ENCODE data around the gene C6orf132. TPM values are rescaled to one million over a fixed set of nuclear protein-coding genes. Genes with fewer than 3 reads are reported as not detected.
A peak's percentile ranks its signal among the peaks of the same experiment; 100 is the strongest.

C6orf132 gene
- polyA plus RNA-seq, 3 donors, result 5.0 to 5.8 (median 5.2) TPM

- DNase-seq, result no peak
Measured at GRCh38 chr6:42105156-42105648, 37.2 kb downstream of the C6orf132 start.

GRCh38 chr6:42104804-42105125, 37.7 kb downstream of the C6orf132 start:
- DNase-seq, result no peak

DNA sequence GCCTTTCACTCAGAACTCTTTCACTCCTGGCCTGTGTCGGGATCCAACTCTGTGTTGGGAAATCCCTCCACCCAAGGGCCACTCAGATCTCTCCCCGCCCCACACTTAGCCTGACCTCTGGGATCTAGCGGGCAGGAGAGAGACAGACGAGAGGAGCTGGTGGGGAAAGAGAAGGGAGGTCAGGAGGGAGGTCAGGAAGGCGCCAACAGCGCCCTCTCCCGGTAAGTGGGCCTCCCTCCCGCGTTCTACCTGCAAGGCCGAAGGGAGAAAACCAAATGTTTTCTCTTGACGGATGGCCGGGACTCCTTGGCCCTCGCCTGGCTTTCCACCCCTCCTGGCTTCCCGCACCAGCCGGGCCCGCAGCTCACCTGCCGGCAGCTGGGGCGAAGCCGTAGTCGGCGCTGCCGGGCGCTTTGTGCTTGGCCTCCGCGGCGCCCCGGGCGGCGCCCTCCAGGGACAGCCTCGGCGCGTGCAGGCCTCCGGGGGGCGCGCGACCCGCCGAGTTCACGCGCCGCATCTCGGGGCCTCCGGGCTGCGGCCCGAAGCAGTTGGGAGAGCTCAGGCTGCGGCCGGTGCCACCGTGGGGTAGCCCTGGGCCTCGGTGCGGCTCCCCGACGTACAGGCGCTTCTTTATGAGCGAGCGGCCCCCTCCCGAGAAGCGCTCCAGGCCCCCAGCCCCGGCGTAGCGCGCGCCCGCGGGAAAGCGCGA, 38.2 kb downstream of the C6orf132 start:
- DNase-seq, result peak; percentile 60

DNA sequence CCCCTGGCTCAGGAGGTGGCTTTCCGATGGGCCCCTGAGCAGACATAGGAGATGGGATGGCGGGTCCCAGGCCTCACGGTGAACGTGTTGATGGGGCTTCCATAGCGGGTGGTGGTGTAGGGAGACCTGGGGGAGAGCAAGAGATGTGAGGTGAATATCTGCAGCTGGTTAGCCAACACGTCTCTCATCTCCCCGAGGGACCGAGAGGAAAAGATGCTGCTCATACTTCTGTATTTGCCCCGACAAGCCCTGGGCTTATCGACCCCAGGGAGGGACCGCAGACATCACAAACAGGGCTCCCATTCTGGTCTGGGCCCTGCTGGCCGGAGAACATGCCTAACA, 38.7 kb downstream of the C6orf132 start:
- no peak for DNase-seq

DNA sequence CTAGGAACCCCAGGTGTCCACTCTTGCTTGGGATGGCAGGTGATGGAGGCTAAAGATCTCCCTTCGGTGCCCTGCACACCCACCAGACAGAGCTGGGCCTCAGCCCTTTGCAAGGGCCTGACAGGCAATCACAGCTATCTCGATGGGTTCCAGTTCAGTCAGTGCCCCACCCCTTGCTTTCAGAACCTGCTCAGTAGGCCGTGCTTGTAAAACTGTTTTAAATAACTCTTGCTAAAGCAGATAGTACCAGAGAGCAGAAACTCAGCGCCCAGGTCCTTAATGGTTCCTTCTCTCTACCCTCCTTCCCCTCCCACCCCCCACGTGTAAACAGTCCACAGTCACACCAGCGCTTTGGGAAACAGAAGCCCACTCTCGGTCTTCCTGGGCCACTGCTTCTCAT, 39.2 kb downstream of the C6orf132 start:
- no peak for DNase-seq

DNA sequence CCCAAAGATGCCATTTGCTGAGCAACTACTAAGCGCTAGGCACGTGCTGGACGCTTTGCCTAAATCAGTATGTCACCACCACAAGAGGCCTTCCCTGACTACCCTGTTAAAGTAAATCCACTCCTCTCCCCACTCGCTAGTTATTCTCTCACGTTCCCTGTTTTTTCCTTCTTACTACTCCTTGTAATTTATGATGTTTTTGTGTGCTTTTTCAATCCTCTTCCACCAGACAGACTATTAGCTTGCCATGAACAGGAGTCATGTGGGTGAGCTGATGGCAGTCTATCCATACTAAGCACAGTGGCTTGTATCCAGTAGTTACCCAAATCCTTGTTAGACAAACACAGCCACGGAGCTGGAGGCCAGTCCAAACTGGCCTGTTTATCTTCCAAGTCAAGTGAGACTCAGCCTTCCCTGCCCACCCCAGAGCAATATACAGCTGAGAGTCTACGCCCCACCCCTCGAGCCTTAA, 41.2 kb downstream of the C6orf132 start:
- DNase-seq, result no peak

- DNase-seq, result no peak
Measured at GRCh38 chr6:42100029-42100901, 42.2 kb downstream of the C6orf132 start.

DNA sequence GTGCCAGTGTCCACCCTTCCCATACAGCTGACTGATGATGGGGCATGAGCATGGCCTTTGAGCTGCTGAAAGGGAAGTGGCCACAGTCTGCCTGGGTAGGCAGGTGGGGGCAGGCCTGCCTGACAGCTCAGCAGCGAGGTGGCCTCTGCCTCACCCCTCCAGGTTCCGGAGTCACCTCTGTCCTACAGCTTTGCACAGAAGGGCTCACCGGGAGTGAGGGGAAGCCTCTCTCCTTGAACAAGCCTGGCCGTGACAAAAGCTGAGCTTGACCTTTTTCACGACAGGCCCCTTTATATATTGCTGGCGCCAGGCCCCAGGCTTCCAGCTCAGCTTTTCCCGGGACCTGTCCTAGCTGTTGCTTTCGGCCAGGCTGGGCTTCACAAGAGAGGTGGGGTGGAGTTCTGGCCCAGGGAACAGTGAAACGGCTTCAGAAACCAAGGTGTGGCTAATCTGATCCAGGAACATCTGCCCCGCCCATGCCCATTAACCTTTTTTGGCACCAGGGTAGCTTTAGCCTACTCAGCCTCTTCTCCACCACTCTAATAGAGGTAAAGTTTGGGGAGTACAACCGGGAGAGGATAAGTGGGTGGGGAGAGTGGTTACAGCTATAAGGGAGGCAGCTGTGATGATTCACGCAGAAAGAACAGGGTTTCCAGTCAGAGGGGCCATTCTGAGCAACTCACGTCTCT, 42.9 kb downstream of the C6orf132 start:
- no peak for DNase-seq

GRCh38 chr6:42095776-42096541, 46.5 kb downstream of the C6orf132 start:
- no peak for DNase-seq

- DNase-seq, result no peak
Measured at GRCh38 chr6:42095094-42095493, 47.3 kb downstream of the C6orf132 start.

- no peak for DNase-seq
Measured at GRCh38 chr6:42093582-42094329, 48.7 kb downstream of the C6orf132 start.

DNA sequence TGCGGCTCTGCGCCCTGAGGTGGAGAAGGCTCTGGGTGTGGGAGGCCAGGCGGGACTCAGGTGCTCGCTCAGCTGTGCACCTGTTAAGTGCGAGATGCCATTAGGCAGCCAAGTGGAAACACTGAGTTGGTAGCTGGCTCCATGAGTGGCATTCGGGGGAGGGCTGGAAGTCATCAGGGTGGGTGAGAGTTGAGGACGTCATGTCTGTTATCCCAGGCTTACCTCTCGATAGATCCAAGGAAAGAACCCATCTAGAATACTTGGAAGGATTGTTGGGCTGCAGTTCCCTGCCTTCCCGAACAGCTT, 50.7 kb downstream of the C6orf132 start:
- DNase-seq, result peak; percentile 48

DNA sequence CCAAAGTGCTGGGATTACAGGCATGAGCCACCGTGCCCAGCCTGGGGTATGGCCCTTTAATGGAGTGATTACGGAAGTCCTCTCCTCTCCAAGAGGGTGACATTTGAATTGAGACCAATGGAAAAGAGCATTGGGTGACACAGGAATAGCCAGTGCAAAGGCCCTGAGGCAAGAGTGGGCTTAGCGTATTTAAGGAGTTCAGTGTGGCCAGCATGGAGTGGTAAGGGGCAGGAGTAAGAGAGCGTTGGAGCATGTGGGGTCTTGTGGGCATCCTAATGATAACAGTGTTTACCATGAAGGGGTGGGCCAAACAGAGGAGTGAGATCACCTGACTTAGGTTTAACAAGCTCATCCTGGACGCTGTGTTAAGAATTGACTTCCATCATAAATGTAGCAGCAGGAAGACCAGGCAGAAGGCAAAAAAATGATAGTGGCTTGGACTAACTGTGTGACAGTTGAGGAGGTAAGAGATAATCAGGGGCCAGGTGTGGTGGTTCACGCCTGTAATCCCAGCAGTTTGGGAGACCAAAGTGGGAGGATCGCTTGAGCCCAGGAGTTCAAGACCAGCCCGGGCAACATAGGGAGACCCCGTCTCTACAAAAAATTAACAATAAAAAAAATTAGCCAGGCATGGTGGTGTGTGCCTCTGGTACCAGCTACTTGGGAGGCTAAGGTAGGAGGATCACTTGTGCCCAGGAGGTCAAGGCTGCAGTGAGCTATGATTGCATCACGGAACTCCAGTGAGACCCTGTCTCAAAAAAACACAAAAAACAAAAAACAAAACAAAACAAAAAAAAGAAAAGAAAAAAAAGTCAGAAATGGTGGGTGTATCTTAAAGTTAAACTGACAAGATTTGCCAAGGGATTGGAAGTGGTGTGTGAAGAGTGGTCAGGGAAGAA, 51.4 kb downstream of the C6orf132 start:
- DNase-seq, result no peak

GRCh38 chr6:42088101-42088591, 54.3 kb downstream of the C6orf132 start:
- DNase-seq, result no peak

- DNase-seq, result no peak
Measured at GRCh38 chr6:42086046-42087035, 56.1 kb downstream of the C6orf132 start.

DNA sequence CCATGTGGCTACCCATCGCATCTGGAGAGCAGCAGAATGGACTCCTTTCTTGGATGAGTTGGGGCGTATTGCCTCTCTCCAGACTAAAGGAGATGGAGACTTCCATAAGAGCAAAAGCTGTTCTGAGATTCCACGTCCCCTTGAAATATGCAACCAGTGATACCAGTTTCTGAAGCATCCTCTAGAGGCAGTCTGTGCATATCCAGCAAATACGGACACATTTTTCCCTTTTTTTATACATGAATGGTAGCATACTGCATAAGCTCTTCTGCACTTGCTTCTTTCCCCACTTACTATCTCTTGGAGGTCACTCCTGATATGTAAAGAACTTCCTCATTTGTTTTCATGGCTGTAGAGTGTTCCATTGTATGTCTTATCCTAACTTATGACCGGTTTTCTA, 57.5 kb downstream of the C6orf132 start:
- no peak for DNase-seq

DNA sequence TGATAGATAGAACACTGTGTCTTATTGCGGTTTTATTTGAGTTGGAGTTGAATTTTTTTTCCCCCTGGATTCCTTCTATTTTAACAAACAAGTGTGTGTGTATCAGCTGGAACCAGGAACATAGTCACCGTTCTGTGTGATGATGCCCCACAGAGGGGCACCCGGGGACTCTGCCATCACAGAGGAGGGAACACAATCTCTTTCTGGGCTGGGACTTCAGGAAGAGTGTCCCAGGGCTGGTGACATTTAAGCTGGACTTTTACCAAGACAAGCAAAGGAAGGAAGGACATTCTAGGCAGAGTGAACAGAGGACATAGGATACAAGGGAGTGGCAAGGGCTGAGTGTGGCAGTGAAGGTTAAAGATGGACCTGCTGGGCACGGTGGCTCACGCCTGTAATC, 58.9 kb downstream of the C6orf132 start:
- no peak for DNase-seq

DNA sequence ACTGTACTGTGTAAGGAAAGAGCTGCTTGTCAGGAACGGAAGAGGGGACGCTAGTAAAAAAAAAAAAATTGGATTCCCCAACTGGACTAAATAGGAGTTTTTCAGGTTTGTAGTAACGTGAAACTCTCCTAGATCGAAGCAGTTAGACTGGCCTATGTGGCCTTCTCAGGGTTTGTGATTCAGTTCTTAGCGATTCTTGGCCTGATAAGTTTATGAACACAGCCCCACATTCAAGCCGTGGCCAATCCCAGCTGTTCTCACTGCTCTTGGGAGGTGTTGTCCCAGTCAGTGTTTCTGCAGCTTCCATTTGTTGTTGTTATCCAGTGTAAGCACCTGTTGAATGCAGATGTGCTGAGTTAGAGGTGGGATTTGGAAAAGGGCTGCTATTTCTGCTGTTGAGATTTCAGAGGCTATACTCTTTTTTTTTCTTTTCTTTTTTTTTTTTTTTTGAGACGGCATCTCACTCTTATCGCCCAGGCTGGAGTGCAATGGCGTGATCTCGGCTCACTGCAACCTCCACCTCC, 62.4 kb downstream of the C6orf132 start:
- no peak for DNase-seq
